EL (cell line): ENCODE data around the gene GALNT17.

Source experiments
- DNase-seq: peaks from one replicate; pipeline ENCODE4 v3.0.0-alpha.2; 2016

GALNT17 gene

DNA sequence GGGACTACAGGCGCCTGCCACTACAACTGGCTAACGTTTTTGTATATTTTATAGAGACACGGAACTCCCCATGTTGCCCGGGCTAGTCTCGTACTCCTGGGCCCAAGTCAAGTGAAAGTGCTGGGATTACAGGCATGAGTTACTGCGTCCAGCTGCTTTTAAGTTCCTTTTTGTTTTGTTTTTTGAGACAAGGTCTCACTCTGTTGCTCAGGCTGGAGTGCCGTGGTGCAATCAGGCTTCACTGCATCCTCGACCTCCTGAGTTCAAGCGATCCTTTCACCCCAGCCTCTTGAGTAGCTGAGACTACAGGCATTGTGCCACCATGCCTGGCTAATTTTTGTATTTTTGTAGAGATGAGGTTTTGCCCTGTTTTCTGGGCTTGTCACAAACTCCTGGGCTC lies 155.0 kb downstream of the GALNT17 start:
- no peak for DNase-seq

- DNase-seq: no peak
These were observed 158.5 kb downstream of the GALNT17 start for GRCh38 chr7:71290452-71290851.

- DNase-seq: no peak
These were observed 166.4 kb downstream of the GALNT17 start for GRCh38 chr7:71298378-71298777.

GRCh38 chr7:71300086-71300485 lies 168.1 kb downstream of the GALNT17 start:
- no peak for DNase-seq

GRCh38 chr7:71300603-71301002 lies 168.7 kb downstream of the GALNT17 start:
- DNase-seq: no peak

- no peak for DNase-seq
These were observed 169.2 kb downstream of the GALNT17 start for GRCh38 chr7:71301167-71301566.

GRCh38 chr7:71303566-71303965 lies 171.6 kb downstream of the GALNT17 start:
- DNase-seq: no peak

DNA sequence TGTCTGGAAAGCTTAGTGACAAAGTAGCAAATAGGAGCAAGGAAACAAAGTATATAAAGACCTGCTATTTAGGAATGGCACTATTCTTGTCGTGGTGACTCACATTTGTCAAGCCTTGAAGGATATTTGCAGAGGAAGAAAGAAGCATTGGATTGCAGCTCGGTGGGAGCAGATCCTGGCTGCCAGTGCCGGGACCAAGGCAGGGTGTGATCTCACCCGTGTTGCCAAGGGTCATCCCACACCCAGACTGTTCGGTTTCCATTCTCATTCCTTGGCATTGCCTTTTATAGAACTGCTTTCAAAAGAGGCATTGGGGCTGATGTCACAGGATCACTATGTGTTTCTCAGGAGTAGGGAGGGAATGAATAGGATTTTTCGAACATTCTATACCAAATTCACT lies 176.2 kb downstream of the GALNT17 start:
- DNase-seq: no peak

DNA sequence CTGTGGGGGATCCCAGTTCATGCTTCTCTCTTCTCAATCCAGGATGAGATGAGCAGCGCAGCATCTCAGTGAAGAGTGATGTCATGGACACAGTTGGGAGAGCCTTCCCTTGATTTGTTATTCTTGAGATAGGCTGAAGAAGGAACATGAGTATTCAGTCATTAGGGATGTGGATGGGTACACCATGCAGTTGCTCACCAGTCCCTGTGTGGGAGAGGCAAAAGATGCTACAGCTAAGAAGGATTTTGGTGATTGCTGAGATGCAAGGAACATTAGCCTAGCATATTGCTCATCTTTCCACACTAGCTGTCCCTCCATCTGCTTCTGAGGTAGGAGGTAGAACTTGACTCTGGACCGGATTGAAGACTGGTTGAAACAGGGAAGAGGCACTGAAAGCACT lies 179.6 kb downstream of the GALNT17 start:
- DNase-seq: no peak

DNA sequence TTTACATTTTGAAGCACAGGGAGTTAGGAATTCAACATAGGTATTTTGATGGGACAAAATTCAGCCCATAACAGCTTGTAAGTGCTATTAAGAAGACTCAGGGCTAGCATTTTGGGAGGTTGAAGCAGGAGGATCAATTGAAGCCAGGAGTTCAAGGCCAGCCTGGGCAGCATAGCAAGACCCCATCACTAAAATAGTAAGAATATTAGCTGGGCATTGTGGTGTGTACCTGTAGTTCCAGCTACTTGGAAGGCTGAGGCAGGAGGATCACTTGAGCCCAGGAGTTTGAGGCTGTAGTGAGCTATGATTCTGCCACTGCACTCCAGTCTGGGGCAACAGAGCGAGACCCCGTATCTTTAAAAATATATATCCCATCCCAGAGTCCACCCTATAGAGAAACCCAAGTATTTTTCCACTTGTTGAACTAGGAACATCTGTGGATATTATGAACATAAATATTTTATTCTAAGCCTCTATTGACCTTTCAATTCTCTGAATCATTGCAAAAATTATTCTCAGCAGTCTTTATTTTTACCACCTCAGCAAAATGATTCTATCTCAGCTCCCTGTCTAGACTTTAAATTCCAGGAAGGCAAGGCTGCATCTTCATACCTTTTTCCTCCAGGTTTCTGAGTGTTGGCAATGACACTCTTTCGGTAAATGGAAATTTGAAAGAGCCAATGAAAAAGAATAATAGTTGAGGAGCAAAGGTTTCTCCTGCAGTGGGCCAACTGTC lies 181.0 kb downstream of the GALNT17 start:
- no peak for DNase-seq

DNA sequence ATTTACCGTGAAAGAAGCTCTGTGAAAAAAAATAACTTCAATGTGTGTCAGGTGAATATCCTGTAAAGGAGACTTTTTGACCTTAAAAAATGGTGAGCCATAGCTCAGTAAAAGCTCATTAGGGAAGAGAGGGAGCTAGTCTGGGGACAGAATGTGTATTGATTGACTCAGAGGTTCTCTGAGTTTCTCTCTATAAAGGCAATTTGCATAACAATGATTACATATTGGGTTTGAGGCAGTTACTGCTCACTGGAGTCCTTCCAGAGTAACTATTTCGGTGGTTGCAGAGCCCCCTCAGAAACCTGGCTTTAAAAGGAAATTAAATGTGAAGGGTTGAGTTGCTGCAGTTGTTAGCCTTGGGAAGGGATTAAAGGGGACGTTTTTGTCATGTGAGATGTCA lies 181.6 kb downstream of the GALNT17 start:
- DNase-seq: no peak

DNA sequence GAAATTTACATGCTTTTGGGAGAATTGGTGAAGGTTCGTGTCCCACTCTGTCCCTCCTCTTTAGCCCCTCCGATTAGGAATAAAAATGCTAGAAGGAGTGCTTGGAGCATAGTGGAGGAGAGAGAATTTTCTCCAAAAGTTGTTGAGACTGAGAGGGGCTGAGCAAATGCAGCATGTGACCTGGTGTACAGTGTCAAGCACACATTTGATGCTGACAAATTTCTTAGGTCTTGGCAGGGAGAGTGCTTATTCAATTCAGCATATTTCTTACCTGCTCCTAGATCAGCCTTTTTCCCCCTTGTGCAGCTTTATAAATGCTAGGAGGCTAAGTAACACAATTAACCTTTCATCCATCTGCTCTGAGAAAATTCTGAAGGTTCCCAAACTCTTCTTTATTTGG lies 189.0 kb downstream of the GALNT17 start:
- no peak for DNase-seq

DNA sequence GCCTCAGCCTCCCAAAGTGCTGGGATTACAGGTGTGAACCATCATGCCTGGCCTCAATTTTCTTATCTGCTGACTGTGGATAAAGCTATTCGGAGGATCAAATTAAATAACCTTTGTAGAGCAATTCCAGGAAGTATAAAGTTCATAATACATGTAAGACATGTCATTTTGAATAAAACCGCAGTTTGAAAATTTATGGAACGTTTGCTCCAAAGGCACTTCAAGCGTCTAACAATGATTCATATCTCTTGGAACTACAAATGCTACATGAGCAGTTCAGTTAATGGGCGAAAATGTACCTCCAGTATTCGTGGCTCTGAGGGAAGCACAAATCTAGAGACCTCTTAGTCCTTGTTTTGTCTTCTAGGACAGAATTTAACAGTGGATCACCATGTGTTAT lies 190.3 kb downstream of the GALNT17 start:
- no peak for DNase-seq

GRCh38 chr7:71323726-71324125 lies 191.8 kb downstream of the GALNT17 start:
- DNase-seq: no peak

- no peak for DNase-seq
These were observed 193.2 kb downstream of the GALNT17 start for GRCh38 chr7:71325151-71325550.

DNA sequence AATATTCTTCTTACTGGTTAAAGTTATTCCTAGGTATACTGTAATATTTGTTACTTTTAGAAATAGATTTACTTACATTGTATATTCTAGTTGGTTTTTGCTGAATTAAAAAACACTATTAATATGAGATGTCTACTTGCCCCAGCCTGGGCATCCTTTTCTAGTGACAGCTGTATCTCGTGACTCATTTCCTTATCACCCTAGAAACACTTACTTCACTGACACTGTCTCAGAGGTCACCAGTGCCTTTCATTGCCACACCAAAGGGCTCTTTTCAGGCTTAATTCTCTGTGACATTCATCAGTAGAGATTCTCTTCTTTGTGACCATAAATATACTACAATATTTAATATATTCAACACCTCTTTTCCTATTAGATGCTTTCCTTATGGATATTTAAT lies 194.7 kb downstream of the GALNT17 start:
- no peak for DNase-seq

DNA sequence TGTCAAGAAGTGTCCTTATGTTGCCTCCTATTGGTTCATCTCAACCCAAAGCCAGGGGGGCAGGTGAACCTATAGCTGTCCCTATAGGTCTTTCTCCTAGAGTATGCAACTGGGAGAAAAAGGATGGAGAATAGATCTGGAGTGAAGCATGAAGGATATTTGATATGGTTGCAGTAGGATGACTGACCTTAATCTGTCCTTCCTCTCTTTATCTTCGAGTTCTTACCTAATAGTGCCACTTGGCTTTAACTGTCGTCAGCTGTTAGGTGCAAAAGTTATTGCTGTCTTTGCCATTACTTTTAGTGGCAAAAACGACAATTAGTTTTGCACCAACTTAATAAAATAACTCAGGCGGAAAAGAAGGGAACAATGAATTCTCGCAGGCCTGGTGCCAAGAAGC lies 196.0 kb downstream of the GALNT17 start:
- no peak for DNase-seq

- no peak for DNase-seq
These were observed 197.2 kb downstream of the GALNT17 start for GRCh38 chr7:71329030-71329660.

DNA sequence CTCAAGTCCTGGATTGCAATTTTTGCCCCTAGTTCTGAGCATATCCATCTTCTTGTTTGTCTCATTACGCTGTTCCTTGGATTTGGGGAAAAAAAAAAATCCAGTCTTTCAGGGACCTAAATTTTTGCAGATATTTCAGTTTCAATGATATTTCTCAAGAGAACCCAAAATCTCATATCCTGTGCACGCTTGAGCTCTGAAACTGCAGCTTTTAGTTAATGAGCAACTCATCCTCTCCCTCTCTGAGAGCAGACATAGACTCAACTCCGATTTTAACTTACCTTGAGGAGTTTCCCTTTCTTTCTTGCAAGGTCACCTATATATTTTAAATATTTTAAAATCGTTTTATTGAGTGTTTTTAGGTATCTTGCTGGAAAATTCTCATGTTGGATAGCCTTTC lies 200.3 kb downstream of the GALNT17 start:
- no peak for DNase-seq

GRCh38 chr7:71334541-71334940 lies 202.6 kb downstream of the GALNT17 start:
- no peak for DNase-seq

- DNase-seq: no peak
These were observed 206.9 kb downstream of the GALNT17 start for GRCh38 chr7:71338866-71339265.

DNA sequence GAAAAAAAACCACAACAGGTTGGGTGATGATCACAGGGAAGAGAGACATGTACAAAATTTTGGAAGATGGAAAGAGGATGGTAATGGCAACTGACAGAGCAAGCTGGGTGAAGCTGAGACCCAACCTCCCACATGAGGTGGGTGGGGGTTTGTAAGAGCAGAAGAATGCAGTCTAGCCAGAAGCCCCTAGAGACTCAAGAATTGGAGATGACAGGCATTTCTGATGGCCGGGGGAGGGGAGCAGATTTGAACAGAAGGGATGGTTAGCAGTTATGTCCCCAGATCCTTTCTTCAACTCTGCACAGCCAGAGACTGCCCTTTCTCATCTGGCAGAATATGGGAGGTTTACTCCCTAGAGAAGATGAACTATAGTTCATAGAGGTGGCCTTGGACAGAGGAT lies 208.0 kb downstream of the GALNT17 start:
- DNase-seq: no peak

DNA sequence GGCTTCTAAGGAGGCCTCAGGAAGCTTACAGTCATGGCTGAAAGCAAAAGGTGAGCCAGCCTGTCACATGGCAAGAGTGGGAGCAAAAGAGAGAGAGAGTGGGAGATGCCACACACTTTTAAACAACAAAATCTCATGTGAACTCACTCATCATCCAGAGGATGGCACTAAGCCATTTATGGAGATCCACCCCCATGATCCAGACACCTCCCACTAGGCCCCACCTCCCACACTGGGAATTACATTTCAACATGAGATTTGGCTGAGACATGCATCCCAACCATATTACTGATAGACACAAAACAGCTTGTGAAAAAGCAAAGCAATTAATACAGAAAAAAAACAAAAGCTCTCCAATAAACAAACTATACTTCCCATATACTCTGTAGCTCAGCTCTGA lies 210.3 kb downstream of the GALNT17 start:
- DNase-seq: no peak

- DNase-seq: no peak
These were observed 211.1 kb downstream of the GALNT17 start for GRCh38 chr7:71343039-71343438.

GRCh38 chr7:71343892-71344291 lies 211.9 kb downstream of the GALNT17 start:
- DNase-seq: no peak
